ENCODE measurements around the gene DLGAP1. TPM values are rescaled to one million over a fixed set of nuclear protein-coding genes. Genes with fewer than 3 reads are reported as not detected.

DLGAP1 gene
- total RNA-seq, 1 experiment from 2014 or later = not detected

GRCh38 chr18:3832025-3832638 lies 623.0 kb downstream of the DLGAP1 start:
- no peak for DNase-seq (ENCODE audit: unreplicated experiment)
- H3K36me3 Mint-ChIP-seq (ENCODE audit: insufficient read depth, unreplicated experiment) = no peaks in the 10 kb centered on the region
- no peaks in the 10 kb centered on the region for H3K9me3 Mint-ChIP-seq (ENCODE audit: unreplicated experiment)
- no peaks in the 10 kb centered on the region for H3K27me3 Mint-ChIP-seq (ENCODE audit: insufficient read depth, unreplicated experiment)
- CTCF ChIA-PET = no interaction called here
- no peak overlapping the region for H3K27ac Mint-ChIP-seq (ENCODE audit: low read depth, unreplicated experiment)
- intact Hi-C loops (cut with micrococcal nuclease) = no loop called here
- H3K4me3 Mint-ChIP-seq (ENCODE audit: unreplicated experiment) = no peak overlapping the region
- BruUV-seq (replicated peaks) = no TSS peak
- POLR2A ChIA-PET = interaction anchor here (0.6 kb wide), 1 partner anchor 1020 kb away, joined by 3 read pairs; no protein-coding TSS in a partner anchor
- H3K4me1 Mint-ChIP-seq (ENCODE audit: insufficient read depth, unreplicated experiment) = peaks cover under 1% of the 10 kb centered on the region
- TF ChIP-seq CTCF (IDR thresholded peaks at IDR 0.05; ENCODE audit: unreplicated experiment) = no peak

GRCh38 chr18:3830604-3831003 lies 624.5 kb downstream of the DLGAP1 start:
- H3K4me1 Mint-ChIP-seq (ENCODE audit: insufficient read depth, unreplicated experiment) = peaks cover 14% of the 10 kb centered on the region
- POLR2A ChIA-PET = no interaction called here
- no peak for DNase-seq (ENCODE audit: unreplicated experiment)
- no peaks in the 10 kb centered on the region for H3K36me3 Mint-ChIP-seq (ENCODE audit: insufficient read depth, unreplicated experiment)
- H3K27me3 Mint-ChIP-seq (ENCODE audit: insufficient read depth, unreplicated experiment) = no peaks in the 10 kb centered on the region
- intact Hi-C loops (cut with micrococcal nuclease) = no loop called here
- TF ChIP-seq CTCF (IDR thresholded peaks at IDR 0.05; ENCODE audit: unreplicated experiment) = no peak
- CTCF ChIA-PET = no interaction called here
- H3K27ac Mint-ChIP-seq (ENCODE audit: low read depth, unreplicated experiment) = no peak overlapping the region
- H3K4me3 Mint-ChIP-seq (ENCODE audit: unreplicated experiment) = no peak overlapping the region
- no peaks in the 10 kb centered on the region for H3K9me3 Mint-ChIP-seq (ENCODE audit: unreplicated experiment)
- no TSS peak for BruUV-seq (replicated peaks)

- BruUV-seq (replicated peaks) = no TSS peak
- ChIA-PET POLR2A (interaction anchor here (1.1 to 3.3 kb wide), 2 partner anchors 11 to 16 kb away, joined by 4 to 10 read pairs; no protein-coding TSS in a partner anchor), CTCF (interaction anchor here (0.6 to 2.5 kb wide), 3 partner anchors 17 to 56 kb away, joined by 3 to 12 read pairs (median 5); no protein-coding TSS in a partner anchor)
- no peaks in the 10 kb centered on the region for H3K36me3 Mint-ChIP-seq (ENCODE audit: insufficient read depth, unreplicated experiment)
- H3K4me3 Mint-ChIP-seq (ENCODE audit: unreplicated experiment) = no peak overlapping the region
- H3K4me1 Mint-ChIP-seq (ENCODE audit: insufficient read depth, unreplicated experiment) = peaks cover 14% of the 10 kb centered on the region
- TF ChIP-seq CTCF (IDR thresholded peaks at IDR 0.05; ENCODE audit: unreplicated experiment) = no peak
- no peaks in the 10 kb centered on the region for H3K9me3 Mint-ChIP-seq (ENCODE audit: unreplicated experiment)
- intact Hi-C loops (cut with micrococcal nuclease) = no loop called here
- H3K27me3 Mint-ChIP-seq (ENCODE audit: insufficient read depth, unreplicated experiment) = no peaks in the 10 kb centered on the region
- no peak for DNase-seq (ENCODE audit: unreplicated experiment)
- no peak overlapping the region for H3K27ac Mint-ChIP-seq (ENCODE audit: low read depth, unreplicated experiment)
Observed at GRCh38 chr18:3827236-3827845, 627.8 kb downstream of the DLGAP1 start.

GRCh38 chr18:3826021-3826420 lies 629.1 kb downstream of the DLGAP1 start:
- Mint-ChIP-seq H3K36me3 (ENCODE audit: insufficient read depth, unreplicated experiment) (no peaks in the 10 kb centered on the region), H3K4me3 (ENCODE audit: unreplicated experiment) (no peak overlapping the region), H3K9me3 (ENCODE audit: unreplicated experiment) (no peaks in the 10 kb centered on the region), H3K27ac (ENCODE audit: low read depth, unreplicated experiment) (peak overlapping the region; percentile 20), H3K4me1 (ENCODE audit: insufficient read depth, unreplicated experiment) (peaks cover 14% of the 10 kb centered on the region), H3K27me3 (ENCODE audit: insufficient read depth, unreplicated experiment) (no peaks in the 10 kb centered on the region)
- BruUV-seq (replicated peaks) = no TSS peak
- no peak for TF ChIP-seq CTCF (IDR thresholded peaks at IDR 0.05; ENCODE audit: unreplicated experiment)
- intact Hi-C loops (cut with micrococcal nuclease) = no loop called here
- DNase-seq (ENCODE audit: unreplicated experiment) = peak; percentile 14
- ChIA-PET CTCF (interaction anchor here (1.2 to 2.5 kb wide), 4 partner anchors 33 to 55 kb away, joined by 3 to 12 read pairs (median 5); no protein-coding TSS in a partner anchor), POLR2A (interaction anchor here (0.6 to 3.3 kb wide), 3 partner anchors 10 to 32 kb away, joined by 3 to 10 read pairs (median 3); no protein-coding TSS in a partner anchor)
